SK-N-DZ (cell line): ENCODE data around the gene TCEANC2.
"Not testable (repeated sequence)": the region's sequence is repeated elsewhere in the genome, so short reads cannot be mapped to it uniquely, and the experiment has no call there.

ENCODE experiments used
- DNase-seq: peaks from one replicate; pipeline ENCODE4 v3.0.0-alpha.2; 2015; ENCODE audit warnings: low spot score

The TCEANC2 gene

DNA sequence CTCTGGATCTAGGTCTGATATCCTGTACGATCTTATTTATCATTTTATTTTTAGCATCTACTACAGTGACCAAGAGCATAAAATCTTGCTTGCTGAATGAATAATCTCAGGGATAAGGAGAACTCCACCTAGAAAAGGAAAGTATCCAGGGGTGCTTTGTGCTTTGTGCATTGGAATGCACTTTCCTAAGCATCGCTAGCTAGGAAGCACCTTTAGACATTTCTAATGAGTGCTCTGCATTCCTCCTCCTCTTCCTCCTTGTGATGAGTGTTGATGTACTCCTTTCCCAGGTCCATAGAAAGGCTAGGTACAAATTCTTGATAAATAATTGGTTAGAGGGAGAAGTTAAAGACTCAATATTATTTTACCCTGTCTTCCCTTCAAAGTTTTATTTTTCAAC, 31.4 kb downstream of the TCEANC2 start:
- DNase-seq, result no peak

DNA sequence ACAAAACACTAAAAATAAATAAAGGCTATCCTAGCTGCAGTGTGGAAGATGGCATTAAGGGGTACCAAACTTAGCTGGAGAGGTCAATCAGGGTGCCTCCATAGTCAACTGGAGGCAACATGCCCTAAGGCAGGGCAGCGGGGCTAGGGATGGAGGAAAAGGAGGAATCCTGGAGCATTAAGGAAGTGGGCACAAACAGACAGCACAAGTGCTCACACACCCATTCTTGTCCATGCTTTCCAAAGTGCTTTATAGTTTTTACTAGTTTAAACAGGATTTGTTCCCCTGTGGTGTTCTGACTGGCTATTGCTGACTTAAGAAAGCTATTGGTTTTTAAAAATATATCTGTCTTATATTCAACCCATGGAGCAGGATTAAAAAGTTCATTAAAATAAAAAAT, 33.3 kb downstream of the TCEANC2 start:
- DNase-seq, result no peak

DNA sequence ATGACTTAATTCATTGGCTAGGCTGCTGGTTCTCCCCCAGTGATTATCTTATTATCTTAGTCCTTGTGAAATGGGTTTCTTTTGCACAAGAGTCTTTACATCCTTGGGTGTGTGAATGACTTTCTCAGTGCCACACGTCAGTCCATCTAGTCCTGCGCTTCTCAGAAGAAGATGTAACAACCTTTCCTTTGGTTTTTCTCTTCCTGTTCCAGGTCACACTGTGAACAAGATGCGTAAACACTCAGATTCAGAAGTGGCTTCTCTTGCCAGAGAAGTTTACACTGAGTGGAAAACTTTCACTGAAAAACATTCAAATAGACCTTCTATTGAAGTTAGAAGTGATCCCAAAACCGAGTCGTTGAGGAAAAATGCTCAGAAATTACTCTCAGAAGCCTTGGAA, 35.0 kb downstream of the TCEANC2 start:
- DNase-seq, result no peak

DNA sequence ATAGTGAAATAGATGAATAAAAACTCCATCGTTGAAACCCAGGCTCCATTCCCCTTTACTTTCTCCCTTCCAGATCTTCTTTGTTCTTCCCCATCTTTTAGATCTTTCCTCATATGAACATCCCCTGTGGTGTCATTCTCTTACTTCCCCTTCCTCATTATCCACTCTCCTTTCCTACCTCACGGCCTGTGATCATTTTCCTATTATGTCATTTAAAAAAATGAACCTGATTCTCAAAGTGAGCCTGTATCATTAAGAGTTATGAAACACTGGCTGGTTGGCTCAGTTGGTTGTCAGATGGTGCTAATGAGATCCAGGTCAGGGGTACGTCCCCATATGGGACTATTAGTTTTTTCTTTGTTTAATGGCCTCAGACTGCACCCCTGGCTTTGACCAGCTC, 38.3 kb downstream of the TCEANC2 start:
- DNase-seq, result no peak

DNA sequence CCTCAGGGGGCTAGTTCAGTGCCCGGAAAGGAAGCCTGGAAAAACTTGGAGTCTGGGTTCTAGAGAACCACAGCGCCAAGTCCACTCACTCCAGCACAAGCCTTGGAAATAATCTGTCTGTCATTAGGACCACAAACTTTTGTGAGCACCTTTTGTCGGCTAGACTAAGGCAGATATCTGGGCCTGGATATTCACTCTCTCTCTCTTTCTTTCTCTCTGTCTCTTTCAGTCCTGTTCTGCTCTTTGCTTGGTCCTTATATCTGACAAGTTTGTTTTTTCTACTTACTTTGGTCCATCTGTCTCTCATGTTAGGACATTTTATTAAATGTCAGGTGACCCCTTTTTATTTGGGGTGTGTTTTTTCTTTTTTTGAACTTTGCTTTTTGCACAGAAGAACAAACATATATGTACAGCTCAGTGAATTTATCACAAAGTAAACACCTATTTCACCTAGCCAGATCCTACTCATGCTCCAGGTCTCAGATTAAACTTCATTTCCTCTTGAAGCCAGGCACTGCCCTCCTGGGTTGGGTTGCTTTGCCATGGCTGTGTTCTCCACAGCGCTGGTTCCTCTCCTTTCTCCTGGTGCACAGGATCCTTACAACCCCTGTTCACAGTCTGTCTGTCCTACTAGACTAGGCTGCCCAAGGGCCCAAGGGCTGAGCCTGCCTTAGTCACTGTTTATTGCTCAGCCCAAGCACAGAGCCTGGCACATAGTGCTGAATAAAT, 40.8 kb downstream of the TCEANC2 start:
- DNase-seq, result no peak

DNA sequence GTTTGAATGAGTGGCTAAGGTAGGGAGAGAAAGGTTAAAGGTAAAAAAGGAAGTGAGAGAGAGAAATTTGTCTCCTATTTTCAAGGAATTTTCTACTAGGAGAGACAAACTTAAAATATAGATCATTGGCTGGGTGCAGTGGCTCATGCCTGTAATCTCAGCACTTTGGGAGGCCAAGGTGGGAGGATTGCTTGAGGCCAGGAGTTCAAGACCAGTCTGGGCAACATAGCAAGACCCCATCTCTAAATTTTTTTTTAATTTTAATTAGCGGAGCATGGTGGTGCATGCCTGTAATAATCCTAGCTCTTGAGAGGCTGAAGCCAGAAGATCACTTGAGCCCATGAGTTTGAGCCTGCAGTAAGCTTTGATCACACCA, 41.3 kb downstream of the TCEANC2 start:
- DNase-seq, result not testable (repeated sequence)

DNA sequence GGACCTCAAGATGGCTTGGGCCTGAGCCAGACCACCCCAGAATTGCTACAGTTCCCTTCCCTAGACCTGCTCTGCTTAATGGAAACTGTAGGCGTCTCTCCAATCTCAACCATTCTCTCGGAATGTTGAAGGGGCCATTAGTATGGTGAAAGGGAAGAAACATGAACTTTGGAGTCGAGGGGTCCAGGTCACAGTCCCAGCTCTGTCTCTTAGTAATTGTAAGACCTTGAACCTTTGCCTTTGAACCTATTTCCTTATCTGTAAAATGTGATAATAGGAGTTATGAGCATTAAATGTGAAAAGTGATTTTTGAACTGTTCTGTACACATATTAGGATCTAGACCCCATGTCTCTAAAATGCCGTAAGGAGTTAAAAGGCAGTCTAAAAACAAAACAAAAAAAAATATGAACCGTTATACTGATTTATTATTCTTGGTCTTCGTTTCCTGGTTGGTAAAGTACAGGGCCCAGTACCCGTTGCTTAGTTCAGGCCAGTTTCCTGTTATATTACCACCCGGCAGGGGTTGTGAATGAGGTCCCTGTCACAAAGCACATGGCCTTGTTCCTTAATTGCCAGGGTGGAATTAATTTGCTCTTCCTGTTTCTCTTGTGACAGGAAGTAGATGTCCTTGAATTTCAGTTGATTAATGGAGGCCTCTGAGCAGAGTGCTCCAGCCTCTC, 42.3 kb downstream of the TCEANC2 start:
- no peak for DNase-seq

DNA sequence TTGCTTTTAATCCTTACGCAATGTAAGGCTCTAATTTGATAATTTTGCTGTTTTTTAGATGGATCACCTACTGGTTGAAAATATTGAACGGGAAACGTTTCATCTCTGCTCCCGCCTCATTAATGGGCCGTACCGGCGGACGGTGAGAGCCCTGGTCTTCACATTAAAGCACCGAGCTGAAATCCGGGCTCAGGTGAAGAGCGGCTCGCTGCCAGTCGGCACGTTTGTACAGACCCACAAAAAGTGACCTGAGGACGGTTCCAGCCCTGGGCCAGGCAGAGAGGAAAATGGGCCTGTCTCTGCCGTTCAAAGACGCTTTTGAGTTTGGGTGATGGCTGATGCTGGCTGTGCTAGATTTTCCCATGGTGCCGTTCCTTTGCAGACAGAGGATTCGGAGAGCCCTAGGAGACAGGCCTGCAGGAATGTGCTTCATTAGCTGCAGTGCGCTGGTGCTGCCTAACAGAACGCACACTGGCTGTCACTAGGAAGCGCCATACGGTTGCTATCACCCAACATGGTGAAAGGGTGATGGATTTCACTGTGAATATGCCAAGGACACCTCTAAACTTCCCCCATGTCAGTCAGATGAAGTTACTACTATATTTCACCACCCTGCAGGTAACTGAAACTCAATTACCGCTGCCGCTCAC, 42.9 kb downstream of the TCEANC2 start:
- no peak for DNase-seq

DNA sequence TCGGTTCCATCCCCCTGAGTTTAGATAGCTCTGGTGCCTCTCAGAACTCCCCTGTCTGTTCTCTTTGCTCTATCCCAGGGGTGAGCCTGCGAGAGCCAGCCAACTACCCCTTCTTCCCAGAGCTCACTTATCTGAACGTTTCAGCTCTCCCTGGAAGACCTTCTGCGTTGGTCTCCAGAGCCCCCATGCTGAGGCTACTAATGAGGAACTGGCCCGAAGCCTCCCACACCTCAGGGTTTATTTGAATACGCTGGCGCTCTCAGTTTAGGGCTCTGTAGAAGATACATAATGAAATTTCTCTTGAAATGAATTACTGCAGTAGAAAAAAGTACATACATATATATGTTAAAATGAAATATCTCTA, 43.5 kb downstream of the TCEANC2 start:
- DNase-seq, result no peak

DNA sequence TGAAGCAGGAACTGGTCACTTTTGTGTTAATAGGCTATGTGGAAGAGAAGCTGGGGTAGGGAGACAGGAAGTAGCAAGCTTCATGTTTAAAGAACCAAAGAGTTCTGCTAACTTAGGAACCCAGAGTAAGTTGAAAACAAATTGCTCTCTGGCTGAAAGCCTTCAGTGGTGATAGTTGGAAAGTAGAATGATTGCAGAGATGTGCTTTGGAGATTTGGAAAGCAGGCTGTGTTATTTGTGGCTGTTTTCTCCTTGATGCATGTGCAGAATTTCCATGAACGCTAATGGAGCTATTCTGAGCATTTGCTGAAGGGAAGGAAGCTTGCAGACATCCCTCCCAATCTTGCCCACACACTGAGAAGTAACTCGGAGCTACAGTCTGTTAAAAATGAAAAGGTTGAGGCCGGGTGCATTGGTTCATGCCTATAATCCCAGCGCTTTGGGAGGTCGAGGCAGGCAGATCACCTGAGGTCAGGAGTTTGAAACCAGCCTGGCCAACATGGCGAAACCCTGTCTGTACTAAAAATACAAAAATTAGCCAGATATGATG, 45.7 kb downstream of the TCEANC2 start:
- DNase-seq, result no peak

DNA sequence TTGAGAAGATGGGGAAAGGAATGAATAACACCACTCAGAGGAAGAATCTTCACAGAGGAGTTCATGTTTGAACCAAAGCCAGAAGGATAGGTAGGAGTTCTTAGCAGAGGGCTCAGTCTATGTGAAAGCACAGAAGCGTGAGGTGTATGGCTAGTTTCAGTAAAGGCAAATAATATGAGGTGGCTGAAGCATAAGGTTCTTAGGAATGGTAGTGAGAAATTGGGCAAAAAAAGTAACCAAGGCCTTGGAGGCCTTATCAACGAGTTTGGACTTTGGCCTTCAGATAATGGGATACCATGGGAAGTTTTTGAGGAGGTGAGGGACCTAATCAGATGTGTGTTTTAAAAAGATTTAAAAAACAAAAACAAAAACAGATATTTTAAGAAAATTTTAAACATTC, 47.1 kb downstream of the TCEANC2 start:
- DNase-seq, result no peak

DNA sequence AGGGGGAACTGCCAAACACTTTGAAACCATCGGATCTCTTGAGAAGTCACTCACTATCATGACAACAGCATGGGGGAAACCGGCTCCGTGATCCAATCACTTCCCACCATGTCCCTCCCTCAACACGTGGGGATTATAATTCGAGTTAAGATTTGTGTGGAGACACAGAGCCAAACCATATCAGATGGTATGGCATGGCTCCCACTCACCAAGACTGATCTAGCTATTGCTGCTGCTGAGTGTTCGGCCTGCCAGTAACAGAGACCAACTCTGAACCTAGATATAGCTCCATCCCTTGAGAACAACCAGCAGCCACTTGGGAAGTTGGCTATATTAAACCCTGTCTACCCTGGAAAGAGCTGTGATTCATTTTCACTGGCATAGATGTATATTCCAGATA, 50.0 kb downstream of the TCEANC2 start:
- DNase-seq, result no peak

DNA sequence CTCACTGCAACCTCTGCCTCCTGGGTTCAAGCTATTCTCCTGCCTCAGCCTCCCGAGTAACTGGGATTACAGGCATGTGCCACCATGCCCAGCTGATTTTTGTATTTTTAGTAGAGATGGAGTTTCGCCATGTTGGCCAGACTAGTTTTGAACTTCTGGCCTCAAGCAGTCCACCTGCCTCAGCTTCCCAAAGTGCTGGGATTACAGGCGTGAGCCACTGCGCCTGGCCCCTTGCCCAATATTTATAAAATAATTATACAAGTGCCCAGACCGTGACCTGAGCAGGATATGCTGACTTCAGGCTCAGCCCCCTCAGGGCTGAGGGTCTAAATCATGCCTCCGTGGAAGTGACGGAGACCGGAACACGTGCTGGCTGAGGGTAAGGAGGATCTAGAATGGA, 51.2 kb downstream of the TCEANC2 start:
- DNase-seq, result not testable (repeated sequence)

DNA sequence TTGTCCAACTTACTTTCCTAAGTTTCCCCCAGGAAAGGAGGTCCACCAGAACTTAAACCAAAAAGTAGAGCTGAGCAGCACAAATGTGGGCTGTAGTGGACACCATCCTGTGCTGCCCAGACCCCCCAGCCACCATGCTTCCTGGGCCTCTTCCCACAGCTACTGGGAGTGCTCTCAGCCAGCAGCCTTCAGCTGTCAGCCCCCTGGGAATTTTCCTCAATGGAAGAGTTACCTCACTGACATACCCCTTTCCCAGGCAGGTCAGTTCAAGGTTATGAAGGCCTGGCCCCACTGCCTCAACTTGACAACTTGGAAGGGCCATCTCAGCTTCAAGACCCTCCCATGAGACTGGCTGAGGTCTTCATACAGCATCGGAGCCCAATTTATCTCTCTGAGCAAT, 51.7 kb downstream of the TCEANC2 start:
- DNase-seq, result no peak

DNA sequence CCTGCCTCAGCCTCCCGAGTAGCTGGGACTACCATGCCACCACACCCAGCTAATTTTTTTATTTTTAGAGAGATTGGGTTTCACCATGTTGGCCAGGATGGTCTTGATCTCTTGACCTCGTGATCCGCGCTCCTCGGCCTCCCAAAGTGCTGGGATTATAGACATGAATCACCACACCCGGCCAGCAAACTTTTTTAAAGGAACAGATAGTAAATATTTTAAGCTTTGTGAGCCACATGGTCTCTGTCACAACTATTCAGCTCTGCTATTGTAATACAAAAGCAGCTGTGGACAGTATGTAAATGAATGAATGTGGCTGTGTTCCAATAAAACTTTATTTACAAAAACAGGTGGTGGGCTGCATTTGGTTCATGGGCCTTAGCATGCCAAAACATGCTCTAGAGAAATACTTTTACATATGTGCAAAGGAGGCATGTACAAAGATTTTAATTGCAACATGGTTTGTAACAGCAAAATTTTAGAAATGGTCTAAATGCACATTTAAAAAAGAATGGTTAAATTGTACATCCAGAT, 52.4 kb downstream of the TCEANC2 start:
- no peak for DNase-seq

DNA sequence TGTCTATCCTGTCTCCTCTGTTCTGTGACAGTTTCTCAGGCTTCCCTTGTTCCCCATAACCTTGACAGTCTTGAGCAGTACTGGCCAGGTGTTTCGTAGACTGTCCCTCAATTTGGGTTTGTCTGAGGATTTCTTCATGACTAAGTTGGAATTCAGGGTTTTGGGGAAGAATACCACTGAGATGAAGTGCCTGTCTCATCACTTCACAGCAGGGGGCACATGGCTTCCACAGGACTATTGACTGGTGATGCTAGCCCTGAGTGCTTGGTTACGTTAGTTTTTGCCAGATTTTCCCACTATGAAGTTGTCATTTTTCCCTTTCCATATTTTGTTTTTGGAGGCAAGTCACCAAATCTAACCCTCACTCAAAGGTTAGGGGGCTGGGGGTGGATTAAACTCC, 53.7 kb downstream of the TCEANC2 start:
- DNase-seq, result no peak

DNA sequence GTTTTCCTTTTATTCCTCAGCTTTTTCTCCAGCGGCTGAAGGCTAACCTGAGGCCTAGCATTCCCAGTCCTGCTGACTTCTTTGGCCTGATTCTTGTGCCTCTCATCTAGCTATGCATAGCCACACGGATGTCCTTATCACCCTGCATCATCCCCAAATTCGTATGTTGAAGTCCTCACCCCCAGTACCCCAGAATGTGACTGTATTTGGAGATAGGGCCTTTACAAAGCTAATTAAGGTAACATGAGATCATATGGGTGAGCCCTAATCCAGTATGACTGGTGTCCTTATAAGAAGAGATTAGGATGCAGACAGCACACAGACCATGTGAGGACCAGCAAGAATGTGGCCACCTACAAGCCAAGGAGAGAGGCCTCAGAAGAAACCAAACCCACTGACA, 54.7 kb downstream of the TCEANC2 start:
- no peak for DNase-seq

DNA sequence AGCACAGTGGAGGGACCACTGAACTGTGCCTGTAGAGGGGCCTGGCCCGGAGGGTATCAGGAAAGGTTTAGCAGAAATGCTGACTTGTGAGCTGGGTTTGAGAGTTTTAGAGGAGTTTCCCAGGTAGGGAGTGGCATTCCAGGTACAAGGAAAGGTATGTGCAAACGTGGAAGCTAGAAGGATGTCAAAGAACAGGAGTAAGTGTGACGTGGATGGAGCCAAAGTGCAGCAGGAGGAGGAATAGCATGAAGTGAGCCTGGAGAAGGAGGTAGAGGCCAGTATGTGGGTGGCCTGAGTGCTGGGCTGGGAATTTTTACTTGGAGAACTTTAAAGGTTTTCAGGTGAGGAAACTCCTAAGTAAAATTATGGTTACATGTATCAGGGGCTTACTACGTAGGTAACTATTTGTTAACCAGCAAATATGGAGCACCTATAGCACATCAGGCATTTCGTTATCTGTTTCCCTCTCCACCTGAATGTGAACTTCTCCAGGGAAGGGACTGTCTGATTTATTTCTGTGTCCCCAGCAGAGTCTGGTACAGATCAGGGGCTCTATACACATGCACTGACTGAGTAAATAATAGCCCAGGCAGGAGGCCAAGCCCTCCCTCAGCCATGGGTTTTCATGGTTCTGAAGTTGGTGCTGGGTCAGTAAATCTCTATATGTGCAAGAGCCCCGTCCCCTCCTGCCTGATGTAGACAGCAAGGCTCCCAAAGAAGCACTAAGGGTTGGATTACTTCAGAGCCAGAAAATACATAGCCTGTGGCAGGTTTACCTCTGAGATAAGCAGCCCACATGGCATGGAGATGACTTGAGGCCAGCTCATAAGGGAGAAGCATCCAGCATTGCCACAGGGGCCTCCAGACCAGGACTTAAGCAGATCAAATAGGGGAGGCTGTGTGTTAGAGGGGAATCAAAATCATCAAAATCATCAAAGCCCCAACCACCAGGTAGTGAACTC, 56.0 kb downstream of the TCEANC2 start:
- DNase-seq, result no peak

DNA sequence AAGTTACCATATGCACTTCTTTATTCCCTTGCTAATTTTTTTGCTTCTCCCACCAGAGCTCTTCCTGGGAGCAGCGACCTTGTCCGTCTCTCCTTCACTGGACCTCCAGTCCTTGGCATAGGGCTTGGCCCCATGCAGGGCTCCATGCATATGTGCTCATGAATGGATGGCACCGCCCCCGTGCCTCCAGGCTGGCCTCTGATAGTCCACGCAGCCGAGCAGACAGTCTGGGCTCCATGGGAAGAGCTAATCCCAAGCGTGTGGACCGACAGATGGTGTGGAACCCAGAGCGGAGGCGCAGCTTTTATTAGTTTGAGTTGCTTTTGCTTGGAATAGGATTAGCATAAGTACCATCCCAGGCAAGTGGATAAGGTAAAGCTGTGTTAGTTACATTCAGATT, 57.6 kb downstream of the TCEANC2 start:
- DNase-seq, result no peak

DNA sequence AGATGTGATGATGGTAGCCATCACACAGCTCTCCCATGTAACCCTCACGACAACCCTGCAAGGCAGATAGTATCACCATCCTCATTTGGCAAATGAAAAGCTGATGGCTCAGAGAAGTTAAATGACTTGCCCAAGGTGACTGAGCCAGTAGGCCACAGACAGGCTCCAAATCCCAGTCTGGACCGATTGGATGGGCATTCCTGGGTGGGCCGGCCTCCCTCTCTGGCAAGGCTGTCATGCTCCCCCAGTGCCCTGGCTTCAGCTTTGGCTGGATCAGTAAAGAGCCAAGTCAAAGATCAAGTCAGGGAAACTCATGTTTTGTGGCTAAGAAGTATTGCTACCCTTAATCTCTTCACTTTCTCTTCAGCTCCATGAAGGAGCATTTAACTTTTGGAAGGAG, 58.2 kb downstream of the TCEANC2 start:
- no peak for DNase-seq

DNA sequence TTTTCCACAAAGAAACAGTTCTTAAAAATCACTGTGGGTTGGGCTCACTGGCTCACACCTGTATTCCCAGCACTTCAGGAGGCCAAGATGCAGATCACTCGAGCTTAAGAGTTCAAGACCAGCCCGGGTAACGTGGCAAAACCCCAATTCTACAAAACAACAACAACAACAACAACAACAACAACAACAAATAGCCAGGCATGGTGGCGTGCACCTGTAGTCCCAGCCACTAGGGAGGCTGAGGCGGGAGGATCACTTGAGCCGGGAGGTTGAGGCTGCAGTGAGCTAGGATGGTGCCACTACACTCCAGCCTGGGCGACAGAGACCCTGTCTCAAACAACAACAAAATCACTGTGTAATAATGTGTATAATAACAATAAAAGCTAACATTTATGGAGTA, 58.6 kb downstream of the TCEANC2 start:
- no peak for DNase-seq
